ENCODE data around the gene CPEB1.

The CPEB1 gene

GRCh38 chr15:82625136-82625535 lies 22.0 kb downstream of the CPEB1 start:
- TF ChIP-seq CTCF (IDR thresholded peaks at IDR 0.05; ENCODE audit: borderline replicate concordance, control extremely low read depth, extremely low read depth, insufficient read depth, missing control alignments), result no peak
- DNase-seq (ENCODE audit: low spot score), result no peak
- in situ Hi-C loops (cut with MboI; ENCODE audit: low sequenced_read_pairs, unreplicated experiment), result no loop called here

GRCh38 chr15:82624438-82624837 lies 22.7 kb downstream of the CPEB1 start:
- in situ Hi-C loops (cut with MboI; ENCODE audit: low sequenced_read_pairs, unreplicated experiment), result no loop called here
- DNase-seq (ENCODE audit: low spot score), result no peak
- TF ChIP-seq CTCF (IDR thresholded peaks at IDR 0.05; ENCODE audit: borderline replicate concordance, control extremely low read depth, extremely low read depth, insufficient read depth, missing control alignments), result no peak

DNA sequence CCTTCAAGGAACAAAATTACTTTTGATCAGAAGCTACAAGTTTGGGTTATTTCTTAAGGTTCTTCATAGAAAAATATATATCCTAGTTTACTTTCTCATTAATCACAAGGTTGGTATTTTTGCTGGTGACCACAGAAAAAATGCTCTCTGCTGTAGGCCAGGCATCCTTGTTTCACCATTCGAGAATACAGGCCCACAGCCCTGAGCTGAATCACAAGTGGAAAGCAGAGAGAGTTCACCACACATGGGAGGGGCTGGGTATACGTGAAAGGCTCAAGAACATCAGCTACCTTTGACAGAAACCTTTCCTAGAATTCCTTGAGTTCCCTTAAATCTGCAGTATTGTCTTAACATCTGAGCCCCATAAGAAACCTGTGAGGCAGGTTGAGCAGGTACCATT lies 23.2 kb downstream of the CPEB1 start:
- TF ChIP-seq CTCF (IDR thresholded peaks at IDR 0.05; ENCODE audit: borderline replicate concordance, control extremely low read depth, extremely low read depth, insufficient read depth, missing control alignments), result no peak
- no peak for DNase-seq (ENCODE audit: low spot score)
- in situ Hi-C loops (cut with MboI; ENCODE audit: low sequenced_read_pairs, unreplicated experiment), result no loop called here

- no peak for DNase-seq (ENCODE audit: low spot score)
- in situ Hi-C loops (cut with MboI; ENCODE audit: low sequenced_read_pairs, unreplicated experiment), result no loop called here
- TF ChIP-seq CTCF (IDR thresholded peaks at IDR 0.05; ENCODE audit: borderline replicate concordance, control extremely low read depth, extremely low read depth, insufficient read depth, missing control alignments), result no peak
These were observed 25.2 kb downstream of the CPEB1 start for GRCh38 chr15:82621970-82622369.

GRCh38 chr15:82613747-82614146 lies 33.4 kb downstream of the CPEB1 start:
- no peak for DNase-seq (ENCODE audit: low spot score)
- in situ Hi-C loops (cut with MboI; ENCODE audit: low sequenced_read_pairs, unreplicated experiment), result no loop called here
- TF ChIP-seq CTCF (IDR thresholded peaks at IDR 0.05; ENCODE audit: borderline replicate concordance, control extremely low read depth, extremely low read depth, insufficient read depth, missing control alignments), result no peak

- no peak for DNase-seq (ENCODE audit: low spot score)
- no peak for TF ChIP-seq CTCF (IDR thresholded peaks at IDR 0.05; ENCODE audit: borderline replicate concordance, control extremely low read depth, extremely low read depth, insufficient read depth, missing control alignments)
- in situ Hi-C loops (cut with MboI; ENCODE audit: low sequenced_read_pairs, unreplicated experiment), result no loop called here
These were observed 35.8 kb downstream of the CPEB1 start for GRCh38 chr15:82611348-82611747.

- no peak for TF ChIP-seq CTCF (IDR thresholded peaks at IDR 0.05; ENCODE audit: borderline replicate concordance, control extremely low read depth, extremely low read depth, insufficient read depth, missing control alignments)
- in situ Hi-C loops (cut with MboI; ENCODE audit: low sequenced_read_pairs, unreplicated experiment), result no loop called here
- DNase-seq (ENCODE audit: low spot score), result no peak
These were observed 45.0 kb downstream of the CPEB1 start for GRCh38 chr15:82602195-82602594.
